ENCODE measurements around the gene LRRN3. TPM values are rescaled to one million over a fixed set of nuclear protein-coding genes. Genes with fewer than 3 reads are reported as not detected.

The LRRN3 gene
- total RNA-seq, 4 donors from 2014 or later: 0.23 to 1.6 (median 0.40) TPM; not detected in 1

- Histone ChIP-seq H3K4me1 (no peaks in the 10 kb centered on the region), H3K27me3 (no peaks in the 10 kb centered on the region), H3K36me3 (no peaks in the 10 kb centered on the region), H3K4me3 (no peak overlapping the region), H3K27ac (no peak overlapping the region), H3K9me3 (no peaks in the 10 kb centered on the region)
- no peak for TF ChIP-seq POLR2AphosphoS5 (IDR thresholded peaks at IDR 0.05)
- no peak for TF ChIP-seq CTCF (IDR thresholded peaks at IDR 0.05)
- TF ChIP-seq POLR2A (IDR thresholded peaks at IDR 0.05): no peak
- no peak for TF ChIP-seq EP300 (IDR thresholded peaks at IDR 0.05)
- WGBS, 2 donors (ENCODE audit: low coverage in 1 of 2): 96 to 100% methylated on average over 2 of the region's 2 CpGs
- no peak for ATAC-seq
These were observed 34.6 kb upstream of the LRRN3 start for GRCh38 chr7:111056371-111056770.

- 100% methylated on average over 3 to 4 of the region's 4 CpGs for whole genome bisulfite sequencing, 2 donors (ENCODE audit: low coverage in 1 of 2)
- no peak overlapping the region for H3K27ac ChIP-seq
- H3K4me1 ChIP-seq: no peaks in the 10 kb centered on the region
- no peaks in the 10 kb centered on the region for H3K9me3 ChIP-seq
- no peak overlapping the region for H3K4me3 ChIP-seq
- H3K27me3 ChIP-seq: no peaks in the 10 kb centered on the region
- no peak for ATAC-seq
- no peak for TF ChIP-seq EP300 (IDR thresholded peaks at IDR 0.05)
- TF ChIP-seq CTCF (IDR thresholded peaks at IDR 0.05): no peak
- TF ChIP-seq POLR2A (IDR thresholded peaks at IDR 0.05): no peak
- TF ChIP-seq POLR2AphosphoS5 (IDR thresholded peaks at IDR 0.05): no peak
- no peaks in the 10 kb centered on the region for H3K36me3 ChIP-seq
These were observed 33.9 kb upstream of the LRRN3 start for GRCh38 chr7:111057066-111057465.

- Histone ChIP-seq H3K9me3 (peaks cover 0 to 4% (median 0%) of the 10 kb centered on the region in 3 donors), H3K4me1 (no peaks in the 10 kb centered on the region), H3K27me3 (no peaks in the 10 kb centered on the region), H3K27ac (no peak overlapping the region), H3K4me3 (no peak overlapping the region), H3K36me3 (no peaks in the 10 kb centered on the region)
- no peak for ATAC-seq
- TF ChIP-seq EP300 (IDR thresholded peaks at IDR 0.05) (no peak), POLR2A (IDR thresholded peaks at IDR 0.05) (no peak), POLR2AphosphoS5 (IDR thresholded peaks at IDR 0.05) (no peak), CTCF (IDR thresholded peaks at IDR 0.05) (no peak)
These were observed 31.1 kb upstream of the LRRN3 start for GRCh38 chr7:111059833-111060232.

- TF ChIP-seq POLR2AphosphoS5 (IDR thresholded peaks at IDR 0.05) (no peak), POLR2A (IDR thresholded peaks at IDR 0.05) (no peak), EP300 (IDR thresholded peaks at IDR 0.05) (no peak), CTCF (IDR thresholded peaks at IDR 0.05) (no peak)
- H3K4me1 ChIP-seq: no peaks in the 10 kb centered on the region
- H3K36me3 ChIP-seq: no peaks in the 10 kb centered on the region
- no peaks in the 10 kb centered on the region for H3K27me3 ChIP-seq
- H3K27ac ChIP-seq: no peak overlapping the region
- no peak for ATAC-seq
- H3K9me3 ChIP-seq: peaks cover 0 to 4% (median 0%) of the 10 kb centered on the region in 3 donors
- no peak overlapping the region for H3K4me3 ChIP-seq
- WGBS, 2 donors (ENCODE audit: low coverage in 1 of 2): 100% methylated on average over 1 of the region's 1 CpG
These were observed 27.8 kb upstream of the LRRN3 start for GRCh38 chr7:111063166-111063565.

GRCh38 chr7:111067251-111067650, 23.7 kb upstream of the LRRN3 start:
- H3K9me3 ChIP-seq: peaks cover 0 to 4% (median 0%) of the 10 kb centered on the region in 3 donors
- 74% methylated on average over 4 of the region's 4 CpGs; no CpG with 5 or more reads in 1 of the 2 donors for WGBS, 2 donors (ENCODE audit: low coverage in 1 of 2)
- no peaks in the 10 kb centered on the region for H3K27me3 ChIP-seq
- no peak overlapping the region for H3K4me3 ChIP-seq
- no peaks in the 10 kb centered on the region for H3K36me3 ChIP-seq
- H3K27ac ChIP-seq: no peak overlapping the region
- no peak for TF ChIP-seq POLR2AphosphoS5 (IDR thresholded peaks at IDR 0.05)
- TF ChIP-seq EP300 (IDR thresholded peaks at IDR 0.05): no peak
- TF ChIP-seq CTCF (IDR thresholded peaks at IDR 0.05): no peak
- TF ChIP-seq POLR2A (IDR thresholded peaks at IDR 0.05): no peak
- H3K4me1 ChIP-seq: peaks cover 0 to 7% (median 0%) of the 10 kb centered on the region in 3 donors
- no peak for ATAC-seq
